GM10847 (cell line): ENCODE measurements around the gene COL6A2.

Experiments
- POLR2A ChIP-seq: IDR thresholded peaks from 2 replicates; pipeline ENCODE4 v1.6.1; 2011; ENCODE audit not compliant: insufficient read length; ENCODE audit errors: extremely low read depth

COL6A2 gene

GRCh38 chr21:46097336-46098293, at the start of gene COL6A2:
Gene COL6A2 (plus strand): TSS chr21:46098112.
- no peak for TF ChIP-seq POLR2A

- TF ChIP-seq POLR2A = no peak
Observed at GRCh38 chr21:46048926-46049889, 48.7 kb upstream of the COL6A2 start.

- no peak for TF ChIP-seq POLR2A
Observed at GRCh38 chr21:46049890-46050667, 47.8 kb upstream of the COL6A2 start.

- TF ChIP-seq POLR2A = no peak
Observed at GRCh38 chr21:46050668-46051378, 47.1 kb upstream of the COL6A2 start.

GRCh38 chr21:46051379-46051770, 46.5 kb upstream of the COL6A2 start:
- TF ChIP-seq POLR2A = no peak

- no peak for TF ChIP-seq POLR2A
Observed at GRCh38 chr21:46051821-46052675, 45.9 kb upstream of the COL6A2 start.

GRCh38 chr21:46052703-46053651, 44.9 kb upstream of the COL6A2 start:
- no peak for TF ChIP-seq POLR2A

GRCh38 chr21:46054031-46054430, 43.9 kb upstream of the COL6A2 start:
- no peak for TF ChIP-seq POLR2A

GRCh38 chr21:46054451-46054881, 43.4 kb upstream of the COL6A2 start:
- TF ChIP-seq POLR2A = no peak

- no peak for TF ChIP-seq POLR2A
Observed at GRCh38 chr21:46055863-46056281, 42.0 kb upstream of the COL6A2 start.

GRCh38 chr21:46056450-46056903, 41.4 kb upstream of the COL6A2 start:
- TF ChIP-seq POLR2A = no peak

- no peak for TF ChIP-seq POLR2A
Observed at GRCh38 chr21:46057111-46057709, 40.7 kb upstream of the COL6A2 start.
